Neural cell (in vitro differentiated cells): Measurements from ENCODE around the gene SLX1A.

Experiments used
- CTCF ChIP-seq: fragments of 450-650 bp; IDR thresholded peaks from 2 replicates; pipeline ENCODE4 v1.5.1; 2014; ENCODE audit warnings: antibody characterized with exemption, mild to moderate bottlenecking, moderate library complexity; ENCODE audit not compliant: poor library complexity, severe bottlenecking
- EP300 ChIP-seq: fragments of 450-650 bp; conservative IDR thresholded peaks from 2 replicates; pipeline ENCODE4 v1.6.1; 2014; ENCODE audit warnings: antibody characterized with exemption, mild to moderate bottlenecking, moderate library complexity; ENCODE audit not compliant: poor library complexity, severe bottlenecking
- EZH2 ChIP-seq: fragments of 200-600, 300-800 bp; shearing (Covaris generic), sonication (generic); IDR thresholded peaks from 2 replicates; pipeline ENCODE4 v1.6.1; 2014; ENCODE audit warnings: antibody characterized with exemption, low read length, borderline replicate concordance, mild to moderate bottlenecking; ENCODE audit not compliant: insufficient read depth, poor library complexity, severe bottlenecking
- MXI1 ChIP-seq: fragments of 450-650 bp; conservative IDR thresholded peaks from 2 replicates; pipeline ENCODE4 v1.6.1; 2014; ENCODE audit warnings: antibody characterized with exemption, mild to moderate bottlenecking; ENCODE audit not compliant: poor library complexity, severe bottlenecking
- POLR2AphosphoS5 ChIP-seq: IDR thresholded peaks from 2 replicates; pipeline ENCODE4 v1.6.1; 2012
- RAD21 ChIP-seq: fragments of 450-650 bp; conservative IDR thresholded peaks from 2 replicates; pipeline ENCODE4 v1.6.1; 2014; ENCODE audit warnings: antibody characterized with exemption, mild to moderate bottlenecking, moderate library complexity
- REST ChIP-seq: IDR thresholded peaks from 2 replicates; pipeline ENCODE4 v1.6.1; 2012; ENCODE audit warnings: borderline replicate concordance
- SMC3 ChIP-seq: fragments of 450-650 bp; conservative IDR thresholded peaks from 2 replicates; pipeline ENCODE4 v1.6.1; 2014; ENCODE audit warnings: antibody characterized with exemption, mild to moderate bottlenecking, moderate library complexity; ENCODE audit not compliant: poor library complexity
- TAF1 ChIP-seq: IDR thresholded peaks from 2 replicates; pipeline ENCODE4 v1.6.1; 2012; ENCODE audit warnings: low read depth

GRCh38 chr16:30184096-30184890, 9.4 kb upstream of the SLX1A start:
- no peak for TF ChIP-seq CTCF
- no peak for TF ChIP-seq EZH2
- TF ChIP-seq TAF1, result no peak
- no peak for TF ChIP-seq MXI1
- no peak for TF ChIP-seq POLR2AphosphoS5
- TF ChIP-seq REST, result no peak
- no peak for TF ChIP-seq RAD21
- TF ChIP-seq EP300, result no peak
- no peak for TF ChIP-seq SMC3
